ENCODE results near the gene TLR6.

DNA sequence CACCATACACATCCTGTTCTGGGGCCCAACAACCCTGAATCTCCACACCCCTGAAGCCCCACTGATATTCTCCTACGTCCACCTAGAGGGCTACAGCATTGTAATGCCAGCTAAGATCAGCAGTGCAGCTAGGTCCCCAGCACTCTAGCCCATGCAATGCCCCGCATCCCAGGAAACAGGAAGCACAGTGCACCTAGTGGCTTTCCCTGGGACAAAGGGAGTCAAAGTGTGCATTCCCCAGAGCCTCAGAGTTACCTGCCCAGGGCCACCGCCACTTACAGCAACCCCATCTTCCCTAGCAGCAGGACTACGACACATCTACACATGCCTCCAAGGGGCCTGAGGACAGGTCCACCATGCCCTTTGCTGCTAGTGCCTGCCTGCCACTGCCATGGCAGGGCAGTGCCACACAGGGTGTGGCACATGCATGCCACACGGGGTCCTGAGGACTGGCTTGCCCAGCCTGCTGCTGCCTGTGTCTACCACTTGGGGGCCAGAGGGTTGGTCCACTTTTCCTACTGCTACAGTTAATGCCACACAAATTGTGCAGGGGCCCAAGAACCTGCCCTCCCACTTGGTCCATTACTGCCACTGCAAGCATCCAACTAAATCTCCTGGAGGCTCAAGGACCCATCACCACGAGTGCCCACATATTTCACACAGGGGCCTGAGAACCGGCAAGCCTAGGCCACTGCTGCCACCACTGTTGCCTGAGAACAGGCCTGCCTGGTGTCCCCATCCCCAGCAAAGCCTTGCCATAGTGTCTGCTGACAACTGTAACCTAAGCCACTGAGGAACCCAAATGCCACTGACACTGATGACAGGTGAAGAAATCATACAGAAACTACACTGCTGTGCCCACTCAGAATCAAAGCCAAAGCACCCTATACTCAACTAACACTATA is 23.7 kb downstream of the TLR6 start:
- no peak for TF ChIP-seq EGR1 (IDR thresholded peaks at IDR 0.05; ENCODE audit: low read depth in 2 of 2)
- TF ChIP-seq REST (IDR thresholded peaks at IDR 0.05), result no peak
- TF ChIP-seq RAD21 (IDR thresholded peaks at IDR 0.05), result no peak
- TF ChIP-seq, protein P1, sequence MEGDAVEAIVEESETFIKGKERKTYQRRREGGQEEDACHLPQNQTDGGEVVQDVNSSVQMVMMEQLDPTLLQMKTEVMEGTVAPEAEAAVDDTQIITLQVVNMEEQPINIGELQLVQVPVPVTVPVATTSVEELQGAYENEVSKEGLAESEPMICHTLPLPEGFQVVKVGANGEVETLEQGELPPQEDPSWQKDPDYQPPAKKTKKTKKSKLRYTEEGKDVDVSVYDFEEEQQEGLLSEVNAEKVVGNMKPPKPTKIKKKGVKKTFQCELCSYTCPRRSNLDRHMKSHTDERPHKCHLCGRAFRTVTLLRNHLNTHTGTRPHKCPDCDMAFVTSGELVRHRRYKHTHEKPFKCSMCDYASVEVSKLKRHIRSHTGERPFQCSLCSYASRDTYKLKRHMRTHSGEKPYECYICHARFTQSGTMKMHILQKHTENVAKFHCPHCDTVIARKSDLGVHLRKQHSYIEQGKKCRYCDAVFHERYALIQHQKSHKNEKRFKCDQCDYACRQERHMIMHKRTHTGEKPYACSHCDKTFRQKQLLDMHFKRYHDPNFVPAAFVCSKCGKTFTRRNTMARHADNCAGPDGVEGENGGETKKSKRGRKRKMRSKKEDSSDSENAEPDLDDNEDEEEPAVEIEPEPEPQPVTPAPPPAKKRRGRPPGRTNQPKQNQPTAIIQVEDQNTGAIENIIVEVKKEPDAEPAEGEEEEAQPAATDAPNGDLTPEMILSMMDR (IDR thresholded peaks at IDR 0.05; ENCODE audit: low read depth, low read length, missing input control), result no peak
- TF ChIP-seq, protein P2, sequence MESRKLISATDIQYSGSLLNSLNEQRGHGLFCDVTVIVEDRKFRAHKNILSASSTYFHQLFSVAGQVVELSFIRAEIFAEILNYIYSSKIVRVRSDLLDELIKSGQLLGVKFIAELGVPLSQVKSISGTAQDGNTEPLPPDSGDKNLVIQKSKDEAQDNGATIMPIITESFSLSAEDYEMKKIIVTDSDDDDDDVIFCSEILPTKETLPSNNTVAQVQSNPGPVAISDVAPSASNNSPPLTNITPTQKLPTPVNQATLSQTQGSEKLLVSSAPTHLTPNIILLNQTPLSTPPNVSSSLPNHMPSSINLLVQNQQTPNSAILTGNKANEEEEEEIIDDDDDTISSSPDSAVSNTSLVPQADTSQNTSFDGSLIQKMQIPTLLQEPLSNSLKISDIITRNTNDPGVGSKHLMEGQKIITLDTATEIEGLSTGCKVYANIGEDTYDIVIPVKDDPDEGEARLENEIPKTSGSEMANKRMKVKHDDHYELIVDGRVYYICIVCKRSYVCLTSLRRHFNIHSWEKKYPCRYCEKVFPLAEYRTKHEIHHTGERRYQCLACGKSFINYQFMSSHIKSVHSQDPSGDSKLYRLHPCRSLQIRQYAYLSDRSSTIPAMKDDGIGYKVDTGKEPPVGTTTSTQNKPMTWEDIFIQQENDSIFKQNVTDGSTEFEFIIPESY (IDR thresholded peaks at IDR 0.05), result no peak
- no peak for TF ChIP-seq TAF1 (conservative IDR thresholded peaks at IDR 0.05)
- no peak for TF ChIP-seq GABPA (IDR thresholded peaks at IDR 0.05 in 1 of 2, conservative IDR thresholded peaks at IDR 0.05 in 1 of 2)
